ENCODE measurements around the gene GJC1. TPM values are rescaled to one million over a fixed set of nuclear protein-coding genes. Genes with fewer than 3 reads are reported as not detected.

The GJC1 gene
- total and polyA plus RNA-seq, 3 donors from 2014 or later = 16.9 to 21.0 (median 19.3) TPM

- no peaks in the 10 kb centered on the region for H3K27me3 ChIP-seq
- no peaks in the 10 kb centered on the region for H3K36me3 ChIP-seq (ENCODE audit: low read depth, missing control alignments)
- no peak overlapping the region for H3K27ac ChIP-seq
- no peaks in the 10 kb centered on the region for H3K4me1 ChIP-seq
- intact Hi-C loops (cut with DNase I; ENCODE audit: low total_unique reads) = loop anchor here (10.0 kb wide), 2 partner anchors 242 to 352 kb away; no protein-coding TSS in a partner anchor
- H3K9me3 ChIP-seq = no peaks in the 10 kb centered on the region
- H3K4me3 ChIP-seq = no peak overlapping the region
- WGBS, 2 donors = 67 to 79% methylated on average over 5 to 6 of the region's 6 CpGs
- TF ChIP-seq, protein P1, sequence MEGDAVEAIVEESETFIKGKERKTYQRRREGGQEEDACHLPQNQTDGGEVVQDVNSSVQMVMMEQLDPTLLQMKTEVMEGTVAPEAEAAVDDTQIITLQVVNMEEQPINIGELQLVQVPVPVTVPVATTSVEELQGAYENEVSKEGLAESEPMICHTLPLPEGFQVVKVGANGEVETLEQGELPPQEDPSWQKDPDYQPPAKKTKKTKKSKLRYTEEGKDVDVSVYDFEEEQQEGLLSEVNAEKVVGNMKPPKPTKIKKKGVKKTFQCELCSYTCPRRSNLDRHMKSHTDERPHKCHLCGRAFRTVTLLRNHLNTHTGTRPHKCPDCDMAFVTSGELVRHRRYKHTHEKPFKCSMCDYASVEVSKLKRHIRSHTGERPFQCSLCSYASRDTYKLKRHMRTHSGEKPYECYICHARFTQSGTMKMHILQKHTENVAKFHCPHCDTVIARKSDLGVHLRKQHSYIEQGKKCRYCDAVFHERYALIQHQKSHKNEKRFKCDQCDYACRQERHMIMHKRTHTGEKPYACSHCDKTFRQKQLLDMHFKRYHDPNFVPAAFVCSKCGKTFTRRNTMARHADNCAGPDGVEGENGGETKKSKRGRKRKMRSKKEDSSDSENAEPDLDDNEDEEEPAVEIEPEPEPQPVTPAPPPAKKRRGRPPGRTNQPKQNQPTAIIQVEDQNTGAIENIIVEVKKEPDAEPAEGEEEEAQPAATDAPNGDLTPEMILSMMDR (IDR thresholded peaks at IDR 0.05) = no peak
- TF ChIP-seq POLR2A (IDR thresholded peaks at IDR 0.05) = no peak
- no peak for DNase-seq
Observed at GRCh38 chr17:44773140-44773539, 56.9 kb downstream of the GJC1 start.

- 68% methylated on average over 4 to 21 of the region's 21 CpGs for WGBS, 2 donors
- no peak overlapping the region for H3K4me3 ChIP-seq
- no peaks in the 10 kb centered on the region for H3K36me3 ChIP-seq (ENCODE audit: low read depth, missing control alignments)
- intact Hi-C loops (cut with DNase I; ENCODE audit: low total_unique reads) = loop anchor here (10.0 kb wide), 2 partner anchors 242 to 352 kb away; no protein-coding TSS in a partner anchor
- H3K27me3 ChIP-seq = no peaks in the 10 kb centered on the region
- no peak overlapping the region for H3K27ac ChIP-seq
- no peaks in the 10 kb centered on the region for H3K9me3 ChIP-seq
- no peaks in the 10 kb centered on the region for H3K4me1 ChIP-seq
- no peak for DNase-seq
- TF ChIP-seq, protein P1 (IDR thresholded peaks at IDR 0.05) = no peak
- no peak for TF ChIP-seq POLR2A (IDR thresholded peaks at IDR 0.05)
Observed at GRCh38 chr17:44772308-44773045, 57.6 kb downstream of the GJC1 start.

GRCh38 chr17:44770166-44770925 is 59.7 kb downstream of the GJC1 start:
- Histone ChIP-seq H3K9me3 (no peaks in the 10 kb centered on the region), H3K27me3 (no peaks in the 10 kb centered on the region), H3K4me3 (no peak overlapping the region), H3K4me1 (no peaks in the 10 kb centered on the region), H3K27ac (no peak overlapping the region), H3K36me3 (ENCODE audit: low read depth, missing control alignments) (no peaks in the 10 kb centered on the region)
- WGBS, 2 donors = 94 to 100% methylated on average over 6 to 10 of the region's 11 CpGs
- intact Hi-C loops (cut with DNase I; ENCODE audit: low total_unique reads) = loop anchor here (10.0 kb wide), 2 partner anchors 244 to 354 kb away; no protein-coding TSS in a partner anchor
- TF ChIP-seq, protein P1 (IDR thresholded peaks at IDR 0.05) = no peak
- no peak for TF ChIP-seq POLR2A (IDR thresholded peaks at IDR 0.05)
- DNase-seq = no peak

DNA sequence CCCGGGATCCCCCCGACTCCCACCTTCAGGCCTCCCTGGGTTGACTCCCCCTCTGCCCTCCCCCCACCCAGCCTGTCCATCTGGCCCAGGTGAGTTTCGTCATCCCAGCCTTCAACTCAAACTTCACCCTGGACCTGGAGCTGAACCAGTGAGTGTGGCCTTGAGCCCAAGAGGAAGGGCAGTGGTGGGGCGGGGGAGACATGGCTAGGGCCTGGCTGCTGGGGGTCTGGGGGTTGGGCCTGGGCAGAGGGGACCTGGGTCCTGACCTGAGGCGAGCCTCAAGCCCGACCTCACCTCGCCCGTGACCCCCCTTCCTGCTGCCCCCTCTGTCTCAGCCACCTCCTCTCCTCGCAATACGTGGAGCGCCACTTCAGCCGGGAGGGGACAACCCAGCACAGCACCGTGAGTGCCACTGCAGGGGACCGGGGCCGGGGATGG is 60.4 kb downstream of the GJC1 start:
- H3K9me3 ChIP-seq = no peaks in the 10 kb centered on the region
- H3K4me3 ChIP-seq = no peak overlapping the region
- 77 to 80% methylated on average over 2 to 14 of the region's 15 CpGs for WGBS, 2 donors
- no peaks in the 10 kb centered on the region for H3K36me3 ChIP-seq (ENCODE audit: low read depth, missing control alignments)
- intact Hi-C loops (cut with DNase I; ENCODE audit: low total_unique reads) = loop anchor here (10.0 kb wide), 2 partner anchors 245 to 355 kb away; no protein-coding TSS in a partner anchor
- DNase-seq = no peak
- H3K27me3 ChIP-seq = no peaks in the 10 kb centered on the region
- H3K27ac ChIP-seq = no peak overlapping the region
- H3K4me1 ChIP-seq = no peaks in the 10 kb centered on the region
- TF ChIP-seq POLR2A (IDR thresholded peaks at IDR 0.05) = no peak
- TF ChIP-seq, protein P1 (IDR thresholded peaks at IDR 0.05) = no peak

All from testis (tissue), 3 donors.